WI38 (cell line): Measurements from ENCODE around the gene B4GALT2.

ENCODE experiments used
- H3K4me3 ChIP-seq: 2 replicates; pipeline ENCODE4 v1.5.1; 2011; ENCODE audit warnings: low read depth, mild to moderate bottlenecking, control low read depth, low read length
- CTCF ChIP-seq: IDR thresholded peaks from 2 replicates; pipeline ENCODE4 v1.5.1; 2012; ENCODE audit warnings: low read depth, mild to moderate bottlenecking, control low read depth, low read length

The B4GALT2 gene

GRCh38 chr1:43994794-43995790 lies 16.1 kb downstream of the B4GALT2 start:
- 0 out of 2 replicates have a peak, but pooled peaks have one; percentile 13 for TF ChIP-seq CTCF

GRCh38 chr1:43995984-43996732 lies 17.1 kb downstream of the B4GALT2 start:
- no peak overlapping the region for H3K4me3 ChIP-seq
- TF ChIP-seq CTCF, result no peak

More at GRCh38 chr1:43994794-43995790, 16.1 kb downstream of the B4GALT2 start:
- H3K4me3 ChIP-seq, result no peak overlapping the region

GRCh38 chr1:43996733-43997115 lies 17.7 kb downstream of the B4GALT2 start:
- no peak overlapping the region for H3K4me3 ChIP-seq
- no peak for TF ChIP-seq CTCF

- TF ChIP-seq CTCF, result no peak
Observed at GRCh38 chr1:43997295-43997999, 18.4 kb downstream of the B4GALT2 start.

GRCh38 chr1:43998000-43998378 lies 19.0 kb downstream of the B4GALT2 start:
- no peak for TF ChIP-seq CTCF
- no peak overlapping the region for H3K4me3 ChIP-seq

More at GRCh38 chr1:43997295-43997999, 18.4 kb downstream of the B4GALT2 start:
- no peak overlapping the region for H3K4me3 ChIP-seq

- TF ChIP-seq CTCF, result no peak
- no peak overlapping the region for H3K4me3 ChIP-seq
Observed at GRCh38 chr1:43999455-43999854, 20.4 kb downstream of the B4GALT2 start.
